Measurements from ENCODE around the gene COL6A3. TPM values are rescaled to one million over a fixed set of nuclear protein-coding genes. Genes with fewer than 3 reads are reported as not detected.

Gene COL6A3
- total RNA-seq, 1 experiment from 2014 or later: 1.2 TPM

- no peak for TF ChIP-seq MAX (IDR thresholded peaks at IDR 0.05)
- TF ChIP-seq RAD21 (IDR thresholded peaks at IDR 0.05; ENCODE audit: low read depth): no peak
- no peak for TF ChIP-seq TCF7L2 (IDR thresholded peaks at IDR 0.05; ENCODE audit: borderline replicate concordance, extremely low read depth, insufficient read depth, insufficient read length)
- no peak for TF ChIP-seq JUND (IDR thresholded peaks at IDR 0.05)
These were observed 68.6 kb downstream of the COL6A3 start (continued) for GRCh38 chr2:237345411-237345810.

GRCh38 chr2:237344942-237345341, 69.0 kb downstream of the COL6A3 start:
- Histone ChIP-seq H3K27ac (ENCODE audit: low read depth, low read length) (no peak overlapping the region), H2AFZ (ENCODE audit: low read depth, low read length, poor library complexity, severe bottlenecking) (no peak overlapping the region), H3K4me2 (ENCODE audit: low read length) (no peak overlapping the region), H3K4me3 (replicated peaks in 1 of 2; ENCODE audit: low read depth in 1 of 2, low read length in 2 of 2) (no peak overlapping the region), H4K20me1 (ENCODE audit: insufficient read depth) (no peaks in the 10 kb centered on the region), H3K9me3 (ENCODE audit: control insufficient read depth in 1 of 2, insufficient read depth in 1 of 2, low read depth in 1 of 2, low read length in 2 of 2) (no peaks in the 10 kb centered on the region), H3K27me3 (ENCODE audit: insufficient read depth, low read length) (peaks cover 24% of the 10 kb centered on the region), H3K9me2 (ENCODE audit: insufficient read depth) (no peaks in the 10 kb centered on the region), H3K36me3 (ENCODE audit: control insufficient read depth in 1 of 2, insufficient read depth in 2 of 2, low read length in 2 of 2) (no peaks in the 10 kb centered on the region), H3K4me1 (ENCODE audit: control insufficient read depth in 1 of 2, insufficient read depth in 2 of 2, low read length in 2 of 2) (no peaks in the 10 kb centered on the region), H3K79me2 (ENCODE audit: insufficient read depth, low read length) (no peaks in the 10 kb centered on the region), H3K9ac (ENCODE audit: low read length) (no peak overlapping the region)
- DNase-seq (ENCODE audit: low read depth, low spot score): no peak
- CTCF ChIA-PET: no interaction called here
- POLR2A ChIA-PET: no interaction called here
- no peak for ATAC-seq
- intact Hi-C loops (cut with micrococcal nuclease): no loop called here
- no peak for TF ChIP-seq CBX3 (IDR thresholded peaks at IDR 0.05; ENCODE audit: low read depth)
- TF ChIP-seq ELF1 (IDR thresholded peaks at IDR 0.05; ENCODE audit: borderline replicate concordance, low read depth): no peak
- TF ChIP-seq ZNF274 (IDR thresholded peaks at IDR 0.05; ENCODE audit: low read depth, low read length): no peak
- no peak for TF ChIP-seq POLR2A (IDR thresholded peaks at IDR 0.05; ENCODE audit: borderline replicate concordance, extremely low read depth, insufficient read depth, insufficient read length)
- TF ChIP-seq RAD21 (IDR thresholded peaks at IDR 0.05; ENCODE audit: low read depth): no peak
- TF ChIP-seq EZH2 (IDR thresholded peaks at IDR 0.05): no peak
- RAD21 ChIA-PET (ENCODE audit: low non-redundant PET in 1 of 2, low total read pairs in 2 of 2, uncharacterized antibody in 2 of 2, unreplicated experiment in 2 of 2): no interaction called here
- no TSS peak for BruUV-seq (replicated peaks)

- POLR2A ChIA-PET: no interaction called here
- no TSS peak for BruUV-seq (replicated peaks)
- H2AFZ ChIP-seq (ENCODE audit: low read depth, low read length, poor library complexity, severe bottlenecking): no peak overlapping the region
- RAD21 ChIA-PET (ENCODE audit: low non-redundant PET in 1 of 2, low total read pairs in 2 of 2, uncharacterized antibody in 2 of 2, unreplicated experiment in 2 of 2): no interaction called here
- intact Hi-C loops (cut with micrococcal nuclease): no loop called here
- CTCF ChIA-PET: no interaction called here
- no peaks in the 10 kb centered on the region for H3K9me3 ChIP-seq (ENCODE audit: control insufficient read depth in 1 of 2, insufficient read depth in 1 of 2, low read depth in 1 of 2, low read length in 2 of 2)
- H3K27ac ChIP-seq (ENCODE audit: low read depth, low read length): no peak overlapping the region
- no peak overlapping the region for H3K9ac ChIP-seq (ENCODE audit: low read length)
- no peaks in the 10 kb centered on the region for H3K4me1 ChIP-seq (ENCODE audit: control insufficient read depth in 1 of 2, insufficient read depth in 2 of 2, low read length in 2 of 2)
- no peaks in the 10 kb centered on the region for H3K79me2 ChIP-seq (ENCODE audit: insufficient read depth, low read length)
- DNase-seq (ENCODE audit: low read depth, low spot score): no peak
- peaks cover 14% of the 10 kb centered on the region for H3K27me3 ChIP-seq (ENCODE audit: insufficient read depth, low read length)
- H3K4me2 ChIP-seq (ENCODE audit: low read length): no peak overlapping the region
- no peak for ATAC-seq
- no peaks in the 10 kb centered on the region for H3K9me2 ChIP-seq (ENCODE audit: insufficient read depth)
- no peaks in the 10 kb centered on the region for H3K36me3 ChIP-seq (ENCODE audit: control insufficient read depth in 1 of 2, insufficient read depth in 2 of 2, low read length in 2 of 2)
- H3K4me3 ChIP-seq (replicated peaks in 1 of 2; ENCODE audit: low read depth in 1 of 2, low read length in 2 of 2): no peak overlapping the region
- no peaks in the 10 kb centered on the region for H4K20me1 ChIP-seq (ENCODE audit: insufficient read depth)
- TF ChIP-seq SP1 (IDR thresholded peaks at IDR 0.05; ENCODE audit: low read depth): no peak
- TF ChIP-seq EZH2phosphoT487 (IDR thresholded peaks at IDR 0.05; ENCODE audit: borderline replicate concordance): no peak
- no peak for TF ChIP-seq SIN3A (IDR thresholded peaks at IDR 0.05; ENCODE audit: low read depth)
- no peak for TF ChIP-seq EZH2 (IDR thresholded peaks at IDR 0.05)
- TF ChIP-seq TCF7L2 (IDR thresholded peaks at IDR 0.05; ENCODE audit: borderline replicate concordance, extremely low read depth, insufficient read depth, insufficient read length): no peak
- TF ChIP-seq MAX (IDR thresholded peaks at IDR 0.05): no peak
- no peak for TF ChIP-seq YY1 (IDR thresholded peaks at IDR 0.05; ENCODE audit: extremely low read depth, insufficient replicate concordance, low read depth, low read length)
- TF ChIP-seq ATF3 (IDR thresholded peaks at IDR 0.05): no peak
- no peak for TF ChIP-seq ZBTB33 (IDR thresholded peaks at IDR 0.05; ENCODE audit: extremely low read depth, insufficient replicate concordance, low read length)
- TF ChIP-seq RAD21 (IDR thresholded peaks at IDR 0.05; ENCODE audit: low read depth): no peak
- TF ChIP-seq JUND (IDR thresholded peaks at IDR 0.05): no peak
These were observed 70.0 kb downstream of the COL6A3 start for GRCh38 chr2:237343993-237344392.
